K562 (cell line): ENCODE measurements around the gene DRAXIN. TPM values are rescaled to one million over a fixed set of nuclear protein-coding genes. Genes with fewer than 3 reads are reported as not detected.
A peak's percentile ranks its signal among the peaks of the same experiment; 100 is the strongest.

Source experiments
- ATF4 ChIP-seq: fragments of 450-650 bp; formaldehyde crosslinking; IDR thresholded peaks from 2 replicates; pipeline ENCODE4 v1.4.0; 2022; ENCODE audit warnings: mild to moderate bottlenecking, moderate library complexity
- BCOR ChIP-seq: fragments of 450-650 bp; IDR thresholded peaks from 2 replicates; pipeline ENCODE4 v1.6.1; 2016
- CEBPG ChIP-seq, 3 experiments: fragments of 200-800 bp in 1 of 3; sonication (Bioruptor generic) in 1 of 3; sonication (generic) in 1 of 3; formaldehyde crosslinking in 1 of 3; IDR thresholded peaks in 2 of 3; conservative IDR thresholded peaks in 1 of 3; 2 replicates each; pipeline versions ENCODE4 v1.6.1 to v1.8.0; 2016 to 2022; ENCODE audit warnings: missing compliant biosample characterization in 2 of 3, missing genetic modification characterization in 2 of 3, mild to moderate bottlenecking in 1 of 3, missing genetic modification reagents in 1 of 3
- CREB3L1 ChIP-seq: fragments of 450-650 bp; IDR thresholded peaks from 2 replicates; pipeline ENCODE4 v1.6.1; 2014; ENCODE audit warnings: low read depth, mild to moderate bottlenecking, moderate library complexity, borderline replicate concordance
- CTCF ChIP-seq, 3 experiments: IDR thresholded peaks in 2 of 3; conservative IDR thresholded peaks in 1 of 3; 2 replicates each; pipeline ENCODE4 v1.5.1; 2011 to 2012; ENCODE audit warnings: low read length in 3 of 3, mild to moderate bottlenecking in 3 of 3, control low read depth in 2 of 3, improper control_type of control experiment in 1 of 3, inconsistent platforms in 1 of 3, low read depth in 1 of 3, mixed read lengths in 1 of 3, moderate library complexity in 1 of 3; ENCODE audit not compliant: insufficient read depth in 2 of 3
- EP300 ChIP-seq: IDR thresholded peaks from 2 replicates; pipeline ENCODE4 v1.6.1; 2012; ENCODE audit warnings: low read length, improper control_type of control experiment
- ESRRA ChIP-seq: fragments of 450-650 bp; IDR thresholded peaks from 2 replicates; pipeline ENCODE4 v1.6.1; 2014; ENCODE audit warnings: low read depth, mild to moderate bottlenecking, moderate library complexity, borderline replicate concordance
- HEY1 ChIP-seq: fragments of 250-450 bp; sonication (Bioruptor Pico); IDR thresholded peaks from 2 replicates; pipeline ENCODE4 v1.5.0; 2020; ENCODE audit warnings: mild to moderate bottlenecking, moderate library complexity, borderline replicate concordance
- HNRNPLL ChIP-seq: fragments of 200-400 bp; formaldehyde crosslinking; IDR thresholded peaks from 2 replicates; pipeline ENCODE4 v1.6.1; 2017; ENCODE audit warnings: low read length, low read depth, mild to moderate bottlenecking; ENCODE audit not compliant: poor library complexity, severe bottlenecking
- ILF3 ChIP-seq: fragments of 450-650 bp; IDR thresholded peaks from 2 replicates; pipeline ENCODE4 v1.6.1; 2018; ENCODE audit warnings: antibody characterized with exemption, mild to moderate bottlenecking, moderate library complexity, borderline replicate concordance
- MYNN ChIP-seq, 2 experiments: sonication (generic); formaldehyde crosslinking in 1 of 2; IDR thresholded peaks; 2 replicates each; pipeline versions ENCODE4 v1.5.0 to v1.6.1; 2016 to 2020; ENCODE audit warnings: antibody characterized with exemption in 1 of 2, missing genetic modification reagents in 1 of 2
- NR2F6 ChIP-seq: fragments of 450-650 bp; formaldehyde crosslinking; IDR thresholded peaks from 2 replicates; pipeline ENCODE4 v1.4.0; 2020; ENCODE audit warnings: mild to moderate bottlenecking
- PTBP1 ChIP-seq: fragments of 200-400 bp; formaldehyde crosslinking; IDR thresholded peaks from 2 replicates; pipeline ENCODE4 v1.6.1; 2017; ENCODE audit warnings: low read depth, low read length
- SAP30 ChIP-seq: fragments of 200-600 bp; sonication (generic); IDR thresholded peaks from 2 replicates; pipeline ENCODE4 v1.6.1; 2012; ENCODE audit warnings: borderline replicate concordance, low read depth, mild to moderate bottlenecking, moderate library complexity, low read length, control low read depth, inconsistent platforms; ENCODE audit not compliant: insufficient read depth, poor library complexity, severe bottlenecking
- SMARCE1 ChIP-seq: fragments of 450-650 bp; IDR thresholded peaks from 2 replicates; pipeline ENCODE4 v1.7.1; 2016; ENCODE audit warnings: mild to moderate bottlenecking
- THRAP3 ChIP-seq: fragments of 450-650 bp; IDR thresholded peaks from 2 replicates; pipeline ENCODE4 v1.6.1; 2016; ENCODE audit warnings: mild to moderate bottlenecking, inconsistent platforms, borderline replicate concordance
- ZC3H4 ChIP-seq: sonication (generic); formaldehyde crosslinking; IDR thresholded peaks from 2 replicates; pipeline ENCODE4 v1.9.0; 2021; ENCODE audit warnings: missing genetic modification reagents, borderline replicate concordance
- ZNF133 ChIP-seq: fragments of 250-450 bp; sonication (Bioruptor Pico); IDR thresholded peaks from 2 replicates; pipeline ENCODE4 v1.4.0; 2020; ENCODE audit warnings: mild to moderate bottlenecking
- ZNF263 ChIP-seq: sonication (generic); formaldehyde crosslinking; IDR thresholded peaks from 2 replicates; pipeline ENCODE4 v1.8.0; 2022; ENCODE audit warnings: mild to moderate bottlenecking, missing genetic modification reagents, borderline replicate concordance
- ZNF444 ChIP-seq: fragments of 250-450 bp; sonication (Bioruptor Pico); IDR thresholded peaks from 2 replicates; pipeline ENCODE4 v1.4.0; 2020; ENCODE audit warnings: mild to moderate bottlenecking, moderate library complexity
- ZNF707 ChIP-seq: fragments of 250-450 bp; sonication (Bioruptor Pico); conservative IDR thresholded peaks from 2 replicates; pipeline ENCODE4 v1.8.0; 2022; ENCODE audit warnings: inconsistent platforms, mild to moderate bottlenecking, moderate library complexity
- ZNF75A ChIP-seq: fragments of 450-650 bp; formaldehyde crosslinking; IDR thresholded peaks from 2 replicates; pipeline ENCODE4 v1.4.0; 2020; ENCODE audit warnings: mild to moderate bottlenecking
- ZNF780A ChIP-seq: fragments of 250-450 bp; sonication (Bioruptor Pico); IDR thresholded peaks from 2 replicates; pipeline ENCODE4 v1.5.0; 2021; ENCODE audit warnings: mild to moderate bottlenecking
- polyA plus RNA-seq, 8 experiments: library from polyadenylated mRNA; depleted of rRNA in 4 of 8; stranded (reverse) in 5 of 8; unstranded in 3 of 8; fragments of >200 nt; fragmentation: Nextera tagmentation in 2 of 8; fragmentation: Illumina TruSeq in 1 of 8; extraction: Ambion mirVana in 2 of 8; extraction: Trizol in 1 of 8; gene quantifications; 2 replicates each; pipeline versions ENCODE4 v1.2.1 to v1.2.3, GENCODE V29; 2011 to 2014; ENCODE audit warnings: inconsistent platforms in 1 of 8, missing spikeins in 1 of 8
- total RNA-seq, 7 experiments: library from RNA; depleted of rRNA in 6 of 7; stranded (reverse); fragments of >200 nt in 6 of 7; fragmentation: Illumina TruSeq in 2 of 7; extraction: Trizol in 2 of 7; gene quantifications; 2 replicates each; pipeline versions ENCODE4 v1.2.1 to v1.2.3, GENCODE V29; 2011 to 2021; ENCODE audit warnings: low replicate concordance in 1 of 7

DRAXIN gene
- total and polyA plus RNA-seq, 9 of the 15 experiments (the other 6 are each of a cell fraction or from before 2014, with no cell fraction given), result 0.01 to 0.04 (median 0.01) TPM; not detected in 6

- TF ChIP-seq ZNF707 (no peak), CTCF (IDR thresholded peaks at IDR 0.05 in 2 of 3, conservative IDR thresholded peaks at IDR 0.05 in 1 of 3; ENCODE audit: insufficient read depth in 2 of 3, low read depth in 1 of 3, low read length in 3 of 3) (peak; percentile 13 to 19 (median 18); a peak in 2 of 6 replicates), NR2F6 (CRISPR knock-in tag) (no peak), ZNF263 (CRISPR knock-in tag) (no peak), THRAP3 (no peak), PTBP1 (no peak), ZNF444 (CRISPR knock-in tag) (peak; percentile 64; the same call in 1 of the 2 replicates), ATF4 (CRISPR knock-in tag) (no peak; the same call in 1 of the 2 replicates), HNRNPLL (peak; percentile 84), ILF3 (no peak; the same call in 1 of the 2 replicates), EP300 (peak; percentile 27; the same call in 1 of the 2 replicates), ZNF780A (CRISPR knock-in tag) (no peak), ZC3H4 (no peak), BCOR (peak; percentile 63; the same call in 1 of the 2 replicates), SAP30 (peak; percentile 77), CEBPG (CRISPR knock-in tag; IDR thresholded peaks at IDR 0.05) (0 out of 2 replicates have a peak, but pooled peaks have one; percentile 14), CEBPG (tag; conservative IDR thresholded peaks at IDR 0.05 in 1 of 2, IDR thresholded peaks at IDR 0.05 in 1 of 2) (no peak), MYNN (IDR thresholded peaks at IDR 0.05) (peak; percentile 48; the same call in 1 of the 2 replicates), MYNN (CRISPR knock-in tag; IDR thresholded peaks at IDR 0.05) (no peak), CREB3L1 (no peak), ZNF133 (CRISPR knock-in tag) (no peak), HEY1 (CRISPR knock-in tag) (no peak), SMARCE1 (peak; percentile 49; the same call in 1 of the 2 replicates), ZNF75A (no peak), ESRRA (peak; percentile 29; the same call in 1 of the 2 replicates)
These were observed 44.6 kb downstream of the DRAXIN start, which contains the start of gene AGTRAP (continued) for GRCh38 chr1:11735854-11736745.
